B cell (primary cell): ENCODE data around the gene HSD11B2. TPM values are rescaled to one million over a fixed set of nuclear protein-coding genes. Genes with fewer than 3 reads are reported as not detected.
A peak's percentile ranks its signal among the peaks of the same experiment; 100 is the strongest.

ENCODE experiments used
- ATAC-seq: fragments of 200-7000 bp; cut with Tn5 transposase; one replicate; pipeline ENCODE4 v1.10.0; 2021; ENCODE audit warnings: low read depth, mild to moderate bottlenecking, moderate number of reproducible peaks, moderate library complexity
- CTCF ChIA-PET: fragments of 350-600 bp; sonication (Branson Sonifier 250); formaldehyde crosslinking; loops from one replicate; lab custom pipeline; 2021; ENCODE audit warnings: antibody characterized with exemption, inconsistent platforms; lab: Charles Lee
- POLR2A ChIA-PET: fragments of 350-600 bp; sonication (Branson Sonifier 250); formaldehyde crosslinking; loops from one replicate; lab custom pipeline; 2021; ENCODE audit warnings: antibody characterized with exemption; lab: Charles Lee
- DNase-seq: peaks from one replicate; pipeline ENCODE4 v3.0.0; 2013
- H2AFZ ChIP-seq: 2 replicates; pipeline ENCODE4 v1.6.1; 2012; ENCODE audit warnings: mild to moderate bottlenecking, low read depth, low read length; ENCODE audit not compliant: insufficient read depth, poor library complexity, severe bottlenecking
- H3K27ac ChIP-seq, 2 donors: 1 replicate in 1 of 2; 2 replicates in 1 of 2; pipeline ENCODE4 v1.5.1; 2012 to 2013; ENCODE audit warnings: low read length in 2 of 2, mild to moderate bottlenecking in 2 of 2, moderate library complexity in 1 of 2
- H3K27me3 ChIP-seq, 4 experiments: fragments of 200-600 bp in 1 of 4; sonication (generic) in 1 of 4; replicated peaks in 1 of 4; 1 replicate in 2 of 4; 2 replicates in 2 of 4; pipeline versions ENCODE4 v1.6.1 to v1.7.0; 2013 to 2016; ENCODE audit warnings: low read length in 3 of 4, mild to moderate bottlenecking in 2 of 4, mixed read lengths in 1 of 4, moderate library complexity in 1 of 4; ENCODE audit not compliant: insufficient read depth in 4 of 4, control insufficient read depth in 3 of 4; ENCODE audit errors: control extremely low read depth in 1 of 4
- H3K36me3 ChIP-seq, 2 experiments: replicated peaks in 1 of 2; 1 replicate in 1 of 2; 2 replicates in 1 of 2; pipeline versions ENCODE4 v1.6.1 to v1.7.1; 2013; ENCODE audit warnings: low read length in 1 of 2; ENCODE audit not compliant: insufficient read depth in 2 of 2, control insufficient read depth in 1 of 2; ENCODE audit errors: control extremely low read depth in 1 of 2, extremely low read depth in 1 of 2
- H3K4me1 ChIP-seq, 2 donors: fragments of 200-600 bp in 1 of 2; sonication (generic) in 1 of 2; 1 replicate in 1 of 2; 2 replicates in 1 of 2; pipeline versions ENCODE4 v1.5.1 to v1.6.1; 2013 to 2017; ENCODE audit warnings: low read length in 2 of 2; ENCODE audit not compliant: control insufficient read depth in 2 of 2, insufficient read depth in 2 of 2
- H3K4me2 ChIP-seq: replicated peaks from 2 replicates; pipeline ENCODE3; 2012; ENCODE audit warnings: mild to moderate bottlenecking, low read depth, low read length; ENCODE audit not compliant: poor library complexity, severe bottlenecking
- H3K4me3 ChIP-seq, 5 experiments: fragments of 200-600 bp in 1 of 5; sonication (generic) in 1 of 5; 1 replicate in 3 of 5; 2 replicates in 2 of 5; pipeline versions ENCODE4 v1.5.1 to v1.7.0; 2011 to 2016; ENCODE audit warnings: low read length in 4 of 5, mild to moderate bottlenecking in 4 of 5, low read depth in 2 of 5, control low read depth in 1 of 5, moderate library complexity in 1 of 5; ENCODE audit not compliant: insufficient read depth in 1 of 5; ENCODE audit errors: control extremely low read depth in 1 of 5, extremely low read depth in 1 of 5
- H3K79me2 ChIP-seq: fragments of 200-600 bp; sonication (generic); one replicate; pipeline ENCODE4 v1.6.0; 2016; ENCODE audit warnings: low read length; ENCODE audit not compliant: control insufficient read depth, insufficient read depth
- H3K9ac ChIP-seq: fragments of 200-600 bp; sonication (generic); 2 replicates; pipeline ENCODE4 v1.6.1; 2017; ENCODE audit warnings: mild to moderate bottlenecking, low read length, moderate library complexity
- H3K9me3 ChIP-seq, 3 donors: one replicate each; pipeline versions ENCODE4 v1.6.1 to v1.7.1; 2013; ENCODE audit warnings: low read length in 2 of 3; ENCODE audit not compliant: control insufficient read depth in 2 of 3, insufficient read depth in 1 of 3; ENCODE audit errors: control extremely low read depth in 1 of 3
- H4K20me1 ChIP-seq: 2 replicates; pipeline ENCODE4 v1.6.0; 2012; ENCODE audit warnings: mild to moderate bottlenecking, low read length; ENCODE audit not compliant: insufficient read depth, control insufficient read depth, poor library complexity, severe bottlenecking
- H3K27ac Mint-ChIP-seq: one replicate; pipeline ENCODE4 v1.8.0; 2021; ENCODE audit warnings: mixed read lengths
- H3K27me3 Mint-ChIP-seq: one replicate; pipeline ENCODE4 v1.8.0; 2021; ENCODE audit warnings: mixed read lengths
- H3K4me1 Mint-ChIP-seq: one replicate; pipeline ENCODE4 v1.8.0; 2021; ENCODE audit warnings: mixed read lengths
- H3K4me3 Mint-ChIP-seq: one replicate; pipeline ENCODE4 v1.8.0; 2021; ENCODE audit warnings: mixed read lengths
- H3K9me3 Mint-ChIP-seq: one replicate; pipeline ENCODE4 v1.8.0; 2022; ENCODE audit warnings: mixed read lengths; ENCODE audit not compliant: insufficient read depth
- EZH2 ChIP-seq: IDR thresholded peaks from 2 replicates; pipeline ENCODE4 v1.6.1; 2012; ENCODE audit warnings: borderline replicate concordance, low read depth, mild to moderate bottlenecking, moderate library complexity, low read length; ENCODE audit not compliant: insufficient read depth, poor library complexity, severe bottlenecking
- WGBS: methylation state at CpG from one replicate; pipeline ENCODE4 v1.1.5; 2013; ENCODE audit warnings: missing lambda C conversion rate; ENCODE audit not compliant: insufficient coverage; 5-methylcytosine and 5-hydroxymethylcytosine counted together
- intact Hi-C: fragments of 100-400 bp; cut with micrococcal nuclease; formaldehyde crosslinking; loops from one replicate; pipeline ENCODE4 v1.10.0; 2022
- polyA plus RNA-seq: library from polyadenylated mRNA; depleted of rRNA; stranded (reverse); fragments of >200 nt; gene quantifications from 2 replicates; pipeline ENCODE4 v1.2.3, GENCODE V29; 2012
- total RNA-seq, 2 donors: library from RNA; stranded (reverse); fragments of 120-200 nt in 1 of 2; gene quantifications; 1 replicate in 1 of 2; 2 replicates in 1 of 2; pipeline versions ENCODE4 v1.2.3 to v1.2.4, GENCODE V29; 2013 to 2022
- TF ChIP-seq, protein P1 (sequence below): fragments of 200-600 bp; IDR thresholded peaks from one replicate; pipeline ENCODE4 v1.8.0; 2022; ENCODE audit warnings: antibody characterized with exemption, mild to moderate bottlenecking

HSD11B2 gene
- total and polyA plus RNA-seq, 2 donors (not counting 1 experiment from before 2014, with no cell fraction given), result 0.09 TPM; not detected in 1

DNA sequence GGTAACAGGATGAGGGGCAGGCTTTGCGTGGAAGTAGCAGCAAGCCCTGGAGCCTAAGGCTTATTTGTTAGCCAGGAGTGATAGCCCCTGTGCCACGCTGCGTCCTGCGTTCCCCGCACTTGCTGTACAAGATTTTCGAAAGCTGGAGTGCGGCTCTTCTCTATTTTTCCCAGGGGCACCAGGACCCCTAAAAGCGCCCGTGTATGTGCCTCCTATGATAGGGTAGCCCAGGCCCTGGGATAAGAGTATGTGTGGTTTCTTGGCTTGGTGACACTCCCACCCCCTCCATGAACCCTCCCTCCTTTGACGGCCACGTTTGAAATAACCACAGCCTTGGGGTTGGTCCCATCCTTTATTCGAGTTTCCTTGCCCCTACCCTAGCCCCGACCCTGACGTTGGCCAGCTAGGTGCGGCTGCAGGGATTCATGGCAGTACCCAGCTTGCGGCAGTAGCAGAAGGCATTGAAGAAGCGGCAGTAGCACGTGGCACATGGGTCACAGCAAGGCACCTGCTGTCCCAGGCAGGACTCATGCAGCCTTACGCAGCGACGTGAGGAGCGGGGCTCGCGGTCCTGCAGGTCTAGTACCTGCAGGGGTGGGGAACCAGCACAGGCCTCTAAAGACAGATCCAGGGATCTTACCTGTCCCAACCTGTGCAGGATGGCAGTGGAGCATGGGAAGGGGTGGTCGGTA lies 51.5 kb downstream of the HSD11B2 start:
- peak overlapping the region; percentile 48 to 100 (median 99) for H3K4me3 ChIP-seq
- intact Hi-C loops, result loop anchor here (10.0 kb wide), 1 partner anchor 322 kb away; the partner anchor contains the start of genes RANBP10 and TSNAXIP1

More for the DNA sequence above, 51.5 kb downstream of the HSD11B2 start:
- 66% methylated on average over 20 of the region's 25 CpGs for WGBS
- no peaks in the 10 kb centered on the region for H3K27me3 Mint-ChIP-seq
- peak overlapping the region; percentile 98 for H3K27ac Mint-ChIP-seq
- H3K27me3 ChIP-seq, result no peaks in the 10 kb centered on the region
- H3K4me2 ChIP-seq, result peak overlapping the region; percentile 95
- H3K27ac ChIP-seq, result peak overlapping the region; percentile 13 to 79
- H3K4me1 Mint-ChIP-seq, result peaks cover 66% of the 10 kb centered on the region
- ChIA-PET CTCF (interaction anchor here (0.6 to 23.6 kb wide), 12 partner anchors 12 to 327 kb away, joined by 3 to 817 read pairs (median 12); partner anchors contain the start of genes C16orf86, CTCF, ENKD1 and RIPOR1), POLR2A (interaction anchor here (0.7 to 2.5 kb wide), 4 partner anchors 15 to 48 kb away, joined by 3 to 13 read pairs (median 5); no protein-coding TSS in a partner anchor)
- peak overlapping the region; percentile 77 for H2AFZ ChIP-seq
- H3K79me2 ChIP-seq, result peaks cover 85% of the 10 kb centered on the region
- TF ChIP-seq, protein P1, sequence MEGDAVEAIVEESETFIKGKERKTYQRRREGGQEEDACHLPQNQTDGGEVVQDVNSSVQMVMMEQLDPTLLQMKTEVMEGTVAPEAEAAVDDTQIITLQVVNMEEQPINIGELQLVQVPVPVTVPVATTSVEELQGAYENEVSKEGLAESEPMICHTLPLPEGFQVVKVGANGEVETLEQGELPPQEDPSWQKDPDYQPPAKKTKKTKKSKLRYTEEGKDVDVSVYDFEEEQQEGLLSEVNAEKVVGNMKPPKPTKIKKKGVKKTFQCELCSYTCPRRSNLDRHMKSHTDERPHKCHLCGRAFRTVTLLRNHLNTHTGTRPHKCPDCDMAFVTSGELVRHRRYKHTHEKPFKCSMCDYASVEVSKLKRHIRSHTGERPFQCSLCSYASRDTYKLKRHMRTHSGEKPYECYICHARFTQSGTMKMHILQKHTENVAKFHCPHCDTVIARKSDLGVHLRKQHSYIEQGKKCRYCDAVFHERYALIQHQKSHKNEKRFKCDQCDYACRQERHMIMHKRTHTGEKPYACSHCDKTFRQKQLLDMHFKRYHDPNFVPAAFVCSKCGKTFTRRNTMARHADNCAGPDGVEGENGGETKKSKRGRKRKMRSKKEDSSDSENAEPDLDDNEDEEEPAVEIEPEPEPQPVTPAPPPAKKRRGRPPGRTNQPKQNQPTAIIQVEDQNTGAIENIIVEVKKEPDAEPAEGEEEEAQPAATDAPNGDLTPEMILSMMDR, result no peak
- no peak for TF ChIP-seq EZH2
- H3K9ac ChIP-seq, result peak overlapping the region; percentile 100
- no peak for ATAC-seq
- peaks cover 0 to 3% (median 0%) of the 10 kb centered on the region in 3 donors for H3K9me3 ChIP-seq
- H3K36me3 ChIP-seq, result peaks cover 0 to 25% of the 10 kb centered on the region in 2 experiments
- no peaks in the 10 kb centered on the region for H3K9me3 Mint-ChIP-seq
- no peak for DNase-seq
- peak overlapping the region; percentile 99 for H3K4me3 Mint-ChIP-seq
- H4K20me1 ChIP-seq, result peaks cover 31% of the 10 kb centered on the region
- peaks cover 45 to 59% of the 10 kb centered on the region in 2 donors for H3K4me1 ChIP-seq
